GM19025 (cell line): ENCODE results near the gene STAC2.

Experiments
- ATAC-seq: cut with Tn5 transposase; IDR thresholded peaks from one replicate; pipeline ENCODE4 v1.9.1; 2021; ENCODE audit warnings: mild to moderate bottlenecking, low read depth, moderate library complexity; ENCODE audit not compliant: unreplicated experiment

The STAC2 gene

GRCh38 chr17:39212841-39213480 lies 12.8 kb downstream of the STAC2 start:
- no peak for ATAC-seq

DNA sequence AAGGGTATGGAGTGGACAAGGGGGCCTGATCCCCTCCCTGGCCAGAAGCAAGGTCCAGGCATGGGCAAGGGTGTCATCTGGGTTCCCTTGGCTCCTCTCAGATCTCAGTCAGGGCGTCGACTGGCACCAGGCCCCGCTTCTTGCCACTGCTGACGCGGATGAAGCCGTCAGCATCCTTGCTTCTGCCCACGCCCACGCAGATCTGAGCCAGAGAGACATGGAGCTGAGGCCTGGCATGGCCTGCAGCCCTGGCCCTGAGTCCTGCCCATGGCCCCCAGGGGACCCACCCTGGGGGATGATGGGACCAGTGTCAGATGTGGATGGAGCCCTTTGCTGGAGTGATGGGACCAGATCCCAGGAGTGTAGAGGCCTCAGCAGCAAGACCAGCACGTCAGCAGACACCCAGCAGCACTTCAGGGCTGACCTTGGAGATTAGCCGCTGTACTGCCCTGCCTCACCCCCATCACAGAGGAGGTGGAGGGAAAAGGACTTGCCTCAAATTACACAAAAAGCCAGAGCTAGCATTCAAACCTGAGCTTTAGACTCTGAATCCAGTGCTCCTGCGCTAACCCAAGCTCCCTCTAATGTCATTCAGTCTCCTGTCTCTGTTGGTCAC lies 13.4 kb downstream of the STAC2 start:
- ATAC-seq, result no peak

DNA sequence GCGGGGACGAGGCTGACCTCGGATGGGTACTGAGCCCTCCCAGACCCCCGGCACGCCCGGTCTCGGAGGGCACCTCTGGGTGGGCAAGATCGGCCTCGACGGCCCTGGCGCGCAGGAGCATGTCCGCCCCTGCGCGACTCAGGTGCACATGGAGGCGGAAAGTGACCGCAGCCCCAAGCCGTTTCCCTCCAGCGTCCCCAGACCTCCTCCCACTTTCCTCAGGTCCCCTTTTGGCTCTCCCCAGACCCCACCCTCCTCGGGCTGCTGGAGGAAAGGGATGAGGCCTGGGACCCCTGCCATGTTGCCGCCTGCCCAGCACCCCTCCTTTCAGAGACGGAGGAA lies 15.7 kb downstream of the STAC2 start:
- ATAC-seq, result no peak

GRCh38 chr17:39209317-39210092 lies 16.2 kb downstream of the STAC2 start:
- ATAC-seq, result no peak

DNA sequence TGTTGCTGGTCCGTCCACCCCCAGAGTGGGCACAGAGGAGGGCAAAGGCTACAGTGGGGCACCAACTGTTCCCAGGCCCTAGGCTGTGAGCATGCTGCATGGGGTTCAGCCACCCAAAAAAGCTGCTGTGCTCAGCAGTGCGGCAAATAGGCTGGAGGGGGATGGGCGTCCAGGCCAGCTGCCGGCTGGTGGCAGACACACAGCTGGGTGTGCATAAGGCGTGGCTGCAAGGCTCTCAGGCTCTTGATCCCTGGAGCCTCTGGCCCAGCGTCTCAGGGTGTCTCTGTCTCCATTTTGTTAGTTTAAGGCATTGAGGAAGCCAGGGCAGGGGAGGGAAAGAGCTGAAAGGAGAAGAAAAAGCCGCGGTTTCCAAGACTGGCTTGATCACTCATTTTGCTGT lies 16.9 kb downstream of the STAC2 start:
- no peak for ATAC-seq

DNA sequence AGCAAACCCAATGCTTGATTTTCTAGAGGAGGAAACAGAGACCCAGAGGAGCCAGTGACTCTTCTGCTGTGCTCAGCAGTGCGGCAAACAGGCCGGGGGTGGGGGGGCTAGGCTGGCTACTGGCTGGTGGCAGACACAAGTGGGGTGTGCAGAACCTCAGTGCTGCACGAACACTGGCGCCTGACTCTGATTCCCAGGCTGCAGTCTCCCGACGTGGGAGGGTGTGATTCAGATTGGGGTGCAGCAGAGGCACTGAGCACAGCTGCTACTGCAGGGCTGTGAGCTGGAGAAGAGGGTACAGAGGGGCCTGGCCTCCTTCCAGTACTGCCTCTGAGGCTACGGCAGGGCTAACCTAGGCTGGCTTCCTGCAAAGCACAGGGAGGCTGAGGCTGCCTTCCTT lies 17.6 kb downstream of the STAC2 start:
- ATAC-seq, result no peak

DNA sequence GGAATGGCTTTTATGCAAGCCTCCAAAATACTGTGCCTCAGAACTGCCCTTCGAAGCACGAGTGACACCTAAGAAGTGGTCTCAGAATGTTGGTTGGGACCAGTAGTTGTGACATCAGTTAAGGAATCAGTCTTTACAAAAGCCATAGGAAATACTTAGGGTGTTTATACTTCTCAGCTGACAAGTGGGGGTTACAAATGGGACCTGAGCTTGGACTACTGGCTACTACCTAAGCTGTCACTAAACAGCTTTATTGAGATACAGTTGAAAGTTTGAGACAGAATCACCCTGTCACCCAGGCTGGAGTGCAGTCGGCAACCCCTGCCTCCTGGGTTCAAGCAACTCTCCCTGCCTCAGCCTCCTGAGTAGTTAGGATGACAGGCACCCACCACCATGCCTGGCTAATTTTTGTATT lies 20.6 kb downstream of the STAC2 start:
- no peak for ATAC-seq

- ATAC-seq, result no peak
These were observed 21.5 kb downstream of the STAC2 start for GRCh38 chr17:39204245-39204644.

- ATAC-seq, result no peak
These were observed 24.7 kb downstream of the STAC2 start for GRCh38 chr17:39200957-39201510.

GRCh38 chr17:39200070-39200879 lies 25.5 kb downstream of the STAC2 start, which contains the start of gene RPL19:
RPL19 (plus strand) TSS chr17:39200283; CDS start chr17:39200345, 62 bp downstream.
- ATAC-seq, result peak; percentile 48

- peak; percentile 47 for ATAC-seq
These were observed 26.0 kb downstream of the STAC2 start for GRCh38 chr17:39199820-39200069.

DNA sequence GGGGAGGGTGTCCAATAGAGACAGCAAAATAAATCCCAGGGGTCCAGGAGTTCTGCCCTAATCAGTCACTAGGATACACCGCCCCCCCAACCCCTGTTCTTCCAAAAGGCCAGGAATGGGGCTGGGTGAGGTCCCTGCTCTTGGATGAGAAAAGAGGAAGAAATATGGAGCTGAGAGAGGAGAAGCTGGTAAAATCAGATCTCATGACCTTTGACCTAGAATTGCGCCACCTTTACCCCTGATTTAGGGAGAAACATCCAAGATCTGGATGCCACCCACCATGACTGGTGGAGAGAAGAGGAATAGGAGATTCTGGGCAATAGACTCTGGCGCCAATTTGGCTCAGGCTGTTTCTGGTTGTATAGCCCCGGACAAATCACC lies 27.6 kb downstream of the STAC2 start:
- ATAC-seq, result no peak

GRCh38 chr17:39197380-39198185 lies 28.2 kb downstream of the STAC2 start, which contains the start of gene CACNB1:
CACNB1 (minus strand) TSS chr17:39197669; CDS start chr17:39197495, 174 bp downstream.
- no peak for ATAC-seq

DNA sequence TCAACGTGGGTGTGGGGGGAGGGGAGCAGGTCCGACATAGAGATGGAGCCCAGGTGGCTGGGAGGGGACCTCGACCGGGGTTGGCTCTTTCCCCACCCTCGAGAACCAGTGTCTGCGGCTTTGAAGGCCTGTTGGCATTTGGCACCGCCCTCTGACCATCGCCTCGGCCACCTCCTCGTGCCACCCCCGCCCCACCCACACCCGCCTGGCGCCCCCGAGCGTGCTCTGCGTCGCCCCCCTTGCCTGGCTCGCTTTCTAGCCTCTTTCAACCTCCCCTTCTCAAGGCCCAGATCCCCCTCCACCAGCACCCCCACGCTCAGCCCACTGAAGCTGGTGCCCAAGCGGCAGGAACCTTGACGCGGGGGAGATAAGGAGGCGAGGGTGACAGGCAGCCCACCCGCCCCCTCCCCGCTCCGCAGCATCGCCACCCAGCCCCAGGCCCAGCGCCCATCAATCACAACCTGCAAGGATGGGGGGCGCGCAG lies 28.9 kb downstream of the STAC2 start:
- ATAC-seq, result no peak

GRCh38 chr17:39196241-39196807 lies 29.4 kb downstream of the STAC2 start:
- ATAC-seq, result no peak

DNA sequence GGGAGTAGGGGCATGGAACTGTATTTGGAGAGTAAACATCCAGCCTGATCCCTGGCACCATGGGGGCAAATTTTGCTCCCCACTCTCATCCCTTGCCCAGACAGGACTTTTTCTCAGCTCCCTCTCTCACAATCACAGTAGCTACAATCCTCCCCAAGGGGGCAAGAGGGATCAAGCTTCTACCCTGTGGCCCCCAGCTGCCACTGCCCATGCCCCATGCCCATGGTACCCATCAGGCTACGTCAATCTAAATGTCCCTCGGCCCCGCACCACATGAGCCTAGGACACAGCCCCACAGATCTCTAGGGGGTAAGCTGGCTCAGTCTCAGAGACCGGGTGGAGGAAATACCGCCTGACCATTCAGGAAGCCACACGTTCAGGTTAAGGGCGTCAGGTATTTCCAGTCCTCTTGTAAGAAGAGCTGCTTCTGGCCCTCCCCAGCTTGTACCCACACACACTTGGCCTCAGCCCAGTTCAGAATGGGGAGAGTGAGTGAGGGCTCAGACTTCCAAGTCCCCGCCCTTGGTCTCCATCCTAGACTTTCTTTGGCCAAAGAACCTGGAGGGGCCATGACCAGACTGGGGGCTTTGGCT lies 30.1 kb downstream of the STAC2 start:
- ATAC-seq, result no peak

GRCh38 chr17:39194985-39195524 lies 30.7 kb downstream of the STAC2 start:
- no peak for ATAC-seq

- no peak for ATAC-seq
These were observed 31.4 kb downstream of the STAC2 start for GRCh38 chr17:39194089-39194984.
